Neural progenitor cell (in vitro differentiated cells): Measurements from ENCODE around the gene GDF10. TPM values are rescaled to one million over a fixed set of nuclear protein-coding genes. Genes with fewer than 3 reads are reported as not detected.

Source experiments
- DNase-seq: peaks from one replicate; pipeline ENCODE4 v3.0.0-alpha.2; 2016; ENCODE audit warnings: low spot score
- H2AFZ ChIP-seq: fragments of 200-600 bp; sonication (generic); replicated peaks from 2 replicates; pipeline ENCODE4 v1.6.1; 2016; ENCODE audit warnings: antibody characterized with exemption
- H3F3A ChIP-seq: fragments of 200-600 bp; sonication (generic); 2 replicates; pipeline ENCODE4 v1.6.1; 2016; ENCODE audit warnings: antibody characterized with exemption, low read depth
- H3K27ac ChIP-seq: fragments of 200-600 bp; sonication (generic); 2 replicates; pipeline ENCODE4 v1.5.1; 2016; ENCODE audit warnings: mild to moderate bottlenecking
- H3K27me3 ChIP-seq: fragments of 200-600 bp; sonication (generic); 2 replicates; pipeline ENCODE4 v1.6.1; 2016; ENCODE audit warnings: mild to moderate bottlenecking, moderate library complexity
- H3K36me3 ChIP-seq: fragments of 200-600 bp; sonication (generic); 2 replicates; pipeline ENCODE4 v1.5.1; 2016
- H3K4me1 ChIP-seq: fragments of 200-600 bp; sonication (generic); 2 replicates; pipeline ENCODE4 v1.6.1; 2016; ENCODE audit warnings: mixed run types
- H3K4me2 ChIP-seq: fragments of 200-600 bp; sonication (generic); 2 replicates; pipeline ENCODE4 v1.6.1; 2016
- H3K4me3 ChIP-seq: fragments of 200-600 bp; sonication (generic); 2 replicates; pipeline ENCODE4 v1.5.1; 2016
- H3K79me2 ChIP-seq: fragments of 200-600 bp; sonication (generic); 2 replicates; pipeline ENCODE4 v1.6.1; 2016; ENCODE audit warnings: low read depth
- H3K9ac ChIP-seq: fragments of 200-600 bp; sonication (generic); 2 replicates; pipeline ENCODE4 v1.6.1; 2016
- H3K9me3 ChIP-seq: fragments of 200-600 bp; sonication (generic); 2 replicates; pipeline ENCODE4 v1.5.1; 2016; ENCODE audit warnings: low read depth
- H4K20me1 ChIP-seq: fragments of 200-600 bp; sonication (generic); 2 replicates; pipeline ENCODE4 v1.6.1; 2016; ENCODE audit warnings: low read depth
- H3K27ac Mint-ChIP-seq: 3 replicates; pipeline ENCODE4 v1.8.0; 2021; ENCODE audit warnings: mixed read lengths
- H3K27me3 Mint-ChIP-seq: 2 replicates; pipeline ENCODE4 v1.8.0; 2022; ENCODE audit warnings: low read depth, mild to moderate bottlenecking, inconsistent platforms, moderate library complexity, mixed read lengths; ENCODE audit not compliant: insufficient read depth
- H3K36me3 Mint-ChIP-seq: 3 replicates; pipeline ENCODE4 v1.8.0; 2021; ENCODE audit warnings: mixed read lengths
- H3K4me1 Mint-ChIP-seq: 3 replicates; pipeline ENCODE4 v1.8.0; 2021; ENCODE audit warnings: mixed read lengths
- H3K4me3 Mint-ChIP-seq: 3 replicates; pipeline ENCODE4 v1.8.0; 2021; ENCODE audit warnings: mild to moderate bottlenecking, moderate library complexity, mixed read lengths
- H3K9me3 Mint-ChIP-seq: 3 replicates; pipeline ENCODE4 v1.8.0; 2020; ENCODE audit warnings: mixed read lengths
- EZH2 ChIP-seq: fragments of 200-600 bp; sonication (generic); IDR thresholded peaks from 2 replicates; pipeline ENCODE4 v1.6.1; 2017; ENCODE audit warnings: antibody characterized with exemption, mild to moderate bottlenecking, moderate library complexity
- EZH2phosphoT487 ChIP-seq: fragments of 200-600 bp; sonication (generic); IDR thresholded peaks from 2 replicates; pipeline ENCODE4 v1.6.1; 2017; ENCODE audit warnings: antibody characterized with exemption
- total RNA-seq: library from RNA; depleted of rRNA; stranded (reverse); fragments of >200 nt; gene quantifications from 2 replicates; pipeline ENCODE4 v1.2.3, GENCODE V29; 2015; ENCODE audit warnings: low replicate concordance
- TF ChIP-seq, protein P1 (sequence below): fragments of 200-600 bp; sonication (generic); IDR thresholded peaks from 2 replicates; pipeline ENCODE4 v1.5.1; 2017; ENCODE audit warnings: antibody characterized with exemption, mild to moderate bottlenecking

GDF10 gene
- total RNA-seq, 1 donor from 2014 or later: 0.28 TPM

DNA sequence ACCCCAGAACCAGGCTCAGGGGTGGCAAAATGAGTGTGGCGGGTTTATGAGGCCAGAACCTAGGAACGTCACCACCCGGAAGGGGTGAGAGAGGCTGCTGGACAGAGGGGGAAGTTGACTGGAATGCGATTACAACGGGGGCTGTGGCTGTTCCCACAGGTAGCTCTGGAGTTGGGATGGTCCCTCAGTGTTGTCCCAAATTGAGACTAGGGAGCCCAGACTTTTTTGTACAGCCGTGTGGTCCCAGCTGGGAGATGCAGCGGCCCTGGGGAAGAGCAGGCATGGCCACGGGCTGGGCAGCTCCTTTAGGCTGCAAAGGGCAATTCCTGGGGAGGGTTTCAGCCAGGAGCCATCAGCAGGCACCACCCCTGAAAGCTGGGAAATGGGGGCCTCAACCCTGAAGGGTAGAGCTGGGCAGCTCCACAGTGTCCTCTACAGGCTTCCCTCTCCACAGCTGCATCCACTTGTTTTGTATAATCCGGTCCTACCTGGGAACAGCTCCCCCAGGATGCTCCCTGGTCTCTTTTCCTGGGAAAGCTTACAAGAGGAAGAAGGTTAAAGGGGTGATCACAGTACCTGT, 11.0 kb upstream of the GDF10 start:
- Histone ChIP-seq H2AFZ (no peak overlapping the region), H3K9me3 (no peaks in the 10 kb centered on the region), H3K4me2 (no peak overlapping the region), H3F3A (no peaks in the 10 kb centered on the region), H4K20me1 (no peaks in the 10 kb centered on the region), H3K27ac (no peak overlapping the region), H3K27me3 (no peaks in the 10 kb centered on the region), H3K4me1 (no peaks in the 10 kb centered on the region), H3K9ac (no peak overlapping the region), H3K4me3 (no peak overlapping the region), H3K36me3 (no peaks in the 10 kb centered on the region), H3K79me2 (no peaks in the 10 kb centered on the region)
- Mint-ChIP-seq H3K4me3 (no peak overlapping the region), H3K36me3 (peaks cover 2% of the 10 kb centered on the region), H3K27me3 (peaks cover 9% of the 10 kb centered on the region), H3K4me1 (peaks cover 12% of the 10 kb centered on the region), H3K27ac (no peak overlapping the region), H3K9me3 (peaks cover 6% of the 10 kb centered on the region)
- DNase-seq: no peak
- TF ChIP-seq, protein P1, sequence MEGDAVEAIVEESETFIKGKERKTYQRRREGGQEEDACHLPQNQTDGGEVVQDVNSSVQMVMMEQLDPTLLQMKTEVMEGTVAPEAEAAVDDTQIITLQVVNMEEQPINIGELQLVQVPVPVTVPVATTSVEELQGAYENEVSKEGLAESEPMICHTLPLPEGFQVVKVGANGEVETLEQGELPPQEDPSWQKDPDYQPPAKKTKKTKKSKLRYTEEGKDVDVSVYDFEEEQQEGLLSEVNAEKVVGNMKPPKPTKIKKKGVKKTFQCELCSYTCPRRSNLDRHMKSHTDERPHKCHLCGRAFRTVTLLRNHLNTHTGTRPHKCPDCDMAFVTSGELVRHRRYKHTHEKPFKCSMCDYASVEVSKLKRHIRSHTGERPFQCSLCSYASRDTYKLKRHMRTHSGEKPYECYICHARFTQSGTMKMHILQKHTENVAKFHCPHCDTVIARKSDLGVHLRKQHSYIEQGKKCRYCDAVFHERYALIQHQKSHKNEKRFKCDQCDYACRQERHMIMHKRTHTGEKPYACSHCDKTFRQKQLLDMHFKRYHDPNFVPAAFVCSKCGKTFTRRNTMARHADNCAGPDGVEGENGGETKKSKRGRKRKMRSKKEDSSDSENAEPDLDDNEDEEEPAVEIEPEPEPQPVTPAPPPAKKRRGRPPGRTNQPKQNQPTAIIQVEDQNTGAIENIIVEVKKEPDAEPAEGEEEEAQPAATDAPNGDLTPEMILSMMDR: no peak

DNA sequence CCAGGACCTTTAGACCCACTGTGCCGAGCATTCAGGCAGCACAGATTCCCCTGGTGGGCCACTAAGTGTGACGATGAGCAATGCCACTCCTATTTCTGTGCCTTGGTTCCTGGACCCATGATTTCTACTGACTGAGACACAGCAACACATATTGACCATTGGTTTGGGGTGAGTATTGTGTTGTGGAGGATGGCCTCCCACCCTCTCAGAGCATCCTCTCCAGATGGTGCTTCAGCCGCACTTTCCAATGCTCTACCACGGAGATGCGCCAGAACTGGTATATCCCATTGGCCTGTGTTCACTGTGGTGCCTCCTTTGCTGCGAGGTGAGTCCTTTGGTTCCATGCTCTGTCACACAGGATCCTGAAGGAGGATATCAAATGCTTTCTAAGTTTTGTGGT, 10.1 kb upstream of the GDF10 start:
- Histone ChIP-seq H3K9ac (no peak overlapping the region), H3K4me1 (no peaks in the 10 kb centered on the region), H3K36me3 (no peaks in the 10 kb centered on the region), H2AFZ (no peak overlapping the region), H3K9me3 (no peaks in the 10 kb centered on the region), H3K27me3 (no peaks in the 10 kb centered on the region), H3K79me2 (no peaks in the 10 kb centered on the region), H4K20me1 (no peaks in the 10 kb centered on the region), H3F3A (no peaks in the 10 kb centered on the region), H3K4me2 (no peak overlapping the region), H3K27ac (no peak overlapping the region), H3K4me3 (no peak overlapping the region)
- Mint-ChIP-seq H3K4me1 (peaks cover 11% of the 10 kb centered on the region), H3K36me3 (peaks cover 2% of the 10 kb centered on the region), H3K27ac (no peak overlapping the region), H3K27me3 (peaks cover 9% of the 10 kb centered on the region), H3K9me3 (peaks cover 6% of the 10 kb centered on the region), H3K4me3 (no peak overlapping the region)
- no peak for TF ChIP-seq EZH2
- TF ChIP-seq EZH2phosphoT487: no peak
- TF ChIP-seq, protein P1: no peak
- no peak for DNase-seq

DNA sequence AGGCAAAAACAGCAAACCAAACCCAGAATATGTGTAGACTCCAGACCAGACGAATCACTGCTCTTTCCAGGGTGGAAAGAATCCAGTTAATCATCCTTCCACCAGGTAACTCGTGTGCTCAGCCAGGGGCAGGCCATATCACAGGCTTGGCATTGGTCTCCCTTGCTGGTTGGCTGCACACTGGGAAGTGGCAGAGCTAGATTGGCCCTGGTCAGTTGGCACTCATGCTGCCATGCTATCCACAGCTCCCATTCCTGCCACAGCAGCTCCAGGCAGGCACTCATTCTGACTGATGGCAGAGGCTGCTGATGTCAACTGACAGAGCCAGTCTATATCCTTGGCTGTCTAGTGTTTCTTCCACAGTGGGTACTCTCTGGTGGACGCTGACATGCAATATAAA, 9.7 kb upstream of the GDF10 start:
- no peak for DNase-seq

More for the DNA sequence above, 9.7 kb upstream of the GDF10 start:
- H3K27ac ChIP-seq: no peak overlapping the region
- H3F3A ChIP-seq: no peaks in the 10 kb centered on the region
- H3K4me1 ChIP-seq: peaks cover 3% of the 10 kb centered on the region
- no peak overlapping the region for H3K4me2 ChIP-seq
- H3K36me3 ChIP-seq: no peaks in the 10 kb centered on the region
- H3K9ac ChIP-seq: no peak overlapping the region
- H3K36me3 Mint-ChIP-seq: peaks cover 2% of the 10 kb centered on the region
- H4K20me1 ChIP-seq: no peaks in the 10 kb centered on the region
- no peaks in the 10 kb centered on the region for H3K79me2 ChIP-seq
- peaks cover 6% of the 10 kb centered on the region for H3K9me3 Mint-ChIP-seq
- TF ChIP-seq, protein P1: no peak
- TF ChIP-seq EZH2phosphoT487 (no peak), EZH2 (no peak)
- H3K4me3 Mint-ChIP-seq: no peak overlapping the region
- H3K27me3 ChIP-seq: no peaks in the 10 kb centered on the region
- peaks cover 16% of the 10 kb centered on the region for H3K4me1 Mint-ChIP-seq
- H3K9me3 ChIP-seq: no peaks in the 10 kb centered on the region
- H3K27me3 Mint-ChIP-seq: peaks cover 9% of the 10 kb centered on the region
- no peak overlapping the region for H3K27ac Mint-ChIP-seq
- no peak overlapping the region for H3K4me3 ChIP-seq
- no peak overlapping the region for H2AFZ ChIP-seq
